Esophagus (tissue), 2 donors: Measurements from ENCODE around the gene LAMTOR1. TPM values are rescaled to one million over a fixed set of nuclear protein-coding genes. Genes with fewer than 3 reads are reported as not detected.

Experiments
- H3K27ac ChIP-seq, 2 donors: one replicate each; pipeline ENCODE4 v1.5.1; 2013; ENCODE audit warnings: low read depth in 2 of 2, mild to moderate bottlenecking in 2 of 2, inconsistent platforms in 1 of 2, low read length in 1 of 2, moderate library complexity in 1 of 2
- H3K27me3 ChIP-seq, 2 donors: one replicate each; pipeline ENCODE4 v1.6.1; 2013; ENCODE audit warnings: low read length in 2 of 2, control low read depth in 1 of 2, mild to moderate bottlenecking in 1 of 2; ENCODE audit not compliant: insufficient read depth in 2 of 2, control insufficient read depth in 1 of 2
- H3K36me3 ChIP-seq, 2 donors: one replicate each; pipeline ENCODE4 v1.6.1; 2013; ENCODE audit warnings: low read length in 1 of 2; ENCODE audit not compliant: control insufficient read depth in 2 of 2, insufficient read depth in 2 of 2
- H3K4me1 ChIP-seq, 2 donors: one replicate each; pipeline ENCODE4 v1.6.1; 2013; ENCODE audit warnings: low read length in 1 of 2; ENCODE audit not compliant: control insufficient read depth in 2 of 2, insufficient read depth in 2 of 2
- H3K4me3 ChIP-seq, 2 donors: one replicate each; pipeline ENCODE4 v1.5.1; 2013; ENCODE audit warnings: low read length in 2 of 2, mild to moderate bottlenecking in 2 of 2, low read depth in 1 of 2, moderate library complexity in 1 of 2
- H3K9me3 ChIP-seq, 2 donors: one replicate each; pipeline ENCODE4 v1.6.1; 2013; ENCODE audit warnings: mild to moderate bottlenecking in 2 of 2, low read depth in 1 of 2, low read length in 1 of 2, moderate library complexity in 1 of 2; ENCODE audit not compliant: control insufficient read depth in 2 of 2, insufficient read depth in 1 of 2
- WGBS, 2 donors: extraction: QIAGEN DNeasy Blood & Tissue Kit; methylation state at CpG; one replicate each; pipeline ENCODE4 v1.1.7; 2013; 5-methylcytosine and 5-hydroxymethylcytosine counted together
- polyA plus RNA-seq, 2 donors: library from polyadenylated mRNA; stranded (reverse); fragments of 200-250 nt; gene quantifications; one replicate each; pipeline ENCODE4 v1.2.3, GENCODE V29; 2013
- donor health status: healthy with polysubstance abuse.
- donor health status: Bipolar disorder and iron deficiency.

Gene LAMTOR1
- polyA plus RNA-seq, 2 donors = 50.6 to 109 TPM

DNA sequence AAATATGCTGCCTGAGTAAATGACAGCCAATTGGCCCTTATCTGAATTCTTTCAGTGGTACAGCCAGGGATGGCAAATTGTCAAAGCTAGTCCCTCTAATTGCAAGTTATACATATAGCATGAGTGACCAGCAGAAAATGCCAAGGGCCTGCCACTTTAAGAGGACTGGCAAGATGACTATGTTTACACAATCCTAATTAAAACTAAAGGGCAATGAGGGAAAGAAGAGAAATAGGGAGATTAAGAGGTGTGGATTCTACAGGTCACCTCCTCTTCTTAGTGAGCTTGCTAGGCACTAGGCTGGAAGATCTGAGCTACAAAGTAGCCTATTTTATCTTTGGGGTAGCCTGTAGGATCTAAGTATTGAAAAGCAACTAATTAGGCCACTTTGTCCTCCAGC lies 36.2 kb downstream of the LAMTOR1 start:
- peak overlapping the region; percentile 64 to 71 for H3K27ac ChIP-seq
- peak overlapping the region in 1 of 2 donors; percentile 17 for H3K4me3 ChIP-seq
- H3K27me3 ChIP-seq = no peaks in the 10 kb centered on the region
- H3K36me3 ChIP-seq = peaks cover under 1 to 2% of the 10 kb centered on the region in 2 donors
- peaks cover 3% of the 10 kb centered on the region in 2 donors for H3K4me1 ChIP-seq
- H3K9me3 ChIP-seq = no peaks in the 10 kb centered on the region

DNA sequence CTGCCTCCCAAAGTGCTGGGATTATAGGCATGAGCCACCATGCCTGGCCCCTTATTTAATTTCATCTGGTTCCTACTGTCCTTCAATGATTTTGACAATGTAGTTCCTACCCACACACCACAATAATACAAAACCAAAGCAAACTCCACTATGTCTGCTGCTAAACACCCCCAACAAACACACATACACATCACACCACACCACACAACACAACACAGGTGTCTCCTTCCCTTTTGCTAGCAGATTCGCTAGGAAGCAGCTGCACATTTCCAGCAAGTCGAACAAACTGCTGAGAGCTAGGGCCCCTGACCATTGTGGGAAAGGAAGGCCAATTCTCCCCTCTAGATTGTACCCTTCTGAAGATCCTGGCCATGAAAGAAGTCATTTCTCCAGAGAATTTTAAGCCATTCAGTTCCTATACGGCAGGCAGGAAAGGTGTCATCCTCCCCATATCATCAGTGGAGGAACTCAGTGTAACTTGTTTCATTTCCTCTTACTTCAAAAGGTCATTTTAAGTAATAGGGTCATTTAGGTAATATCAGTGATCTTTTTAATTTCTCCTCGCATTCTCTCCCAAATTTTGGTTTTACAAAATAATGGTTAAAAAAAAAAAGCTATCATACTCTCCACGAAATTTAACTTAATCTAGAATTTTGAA lies 41.2 kb downstream of the LAMTOR1 start:
- no peak overlapping the region for H3K27ac ChIP-seq
- no peak overlapping the region for H3K4me3 ChIP-seq
- no peaks in the 10 kb centered on the region for H3K27me3 ChIP-seq
- H3K9me3 ChIP-seq = no peaks in the 10 kb centered on the region
- peaks cover 2 to 4% of the 10 kb centered on the region in 2 donors for H3K36me3 ChIP-seq
- WGBS, 2 donors = 85 to 87% methylated on average over 5 of the region's 5 CpGs
- H3K4me1 ChIP-seq = peaks cover 4 to 8% of the 10 kb centered on the region in 2 donors

- H3K9me3 ChIP-seq = no peaks in the 10 kb centered on the region
- peak overlapping the region in 1 of 2 donors; percentile 42 for H3K27ac ChIP-seq
- 57 to 75% methylated on average over 3 of the region's 3 CpGs for WGBS, 2 donors
- peaks cover 2 to 4% of the 10 kb centered on the region in 2 donors for H3K36me3 ChIP-seq
- H3K4me1 ChIP-seq = peaks cover 4 to 8% of the 10 kb centered on the region in 2 donors
- H3K4me3 ChIP-seq = no peak overlapping the region
- no peaks in the 10 kb centered on the region for H3K27me3 ChIP-seq
Measured at GRCh38 chr11:72058416-72059034, 44.6 kb downstream of the LAMTOR1 start.

GRCh38 chr11:72048766-72049460 lies 54.2 kb downstream of the LAMTOR1 start:
- H3K4me1 ChIP-seq = no peaks in the 10 kb centered on the region
- H3K4me3 ChIP-seq = no peak overlapping the region
- no peaks in the 10 kb centered on the region for H3K27me3 ChIP-seq
- peaks cover 0 to 8% of the 10 kb centered on the region in 2 donors for H3K36me3 ChIP-seq
- H3K9me3 ChIP-seq = no peaks in the 10 kb centered on the region
- WGBS, 2 donors = 84 to 90% methylated on average over 3 of the region's 3 CpGs
- peak overlapping the region in 1 of 2 donors; percentile 21 for H3K27ac ChIP-seq

Other genes with a start within 250 kb of the LAMTOR1 start
- not detected for gene DEFB131B, start 224.8 kb downstream of the LAMTOR1 start, polyA plus RNA-seq
- 1 to 10 TPM; 1.9 to 4.7 TPM for gene XNDC1N, start 174.7 kb downstream of the LAMTOR1 start, polyA plus RNA-seq
- gene RNF121, start 174.3 kb downstream of the LAMTOR1 start, polyA plus RNA-seq = 10 to 100 TPM in 1 of 2 donors, 1 to 10 TPM in 1; 9.6 to 15.2 TPM
- 1 to 10 TPM; 2.9 to 4.6 TPM for gene IL18BP, start 104.4 kb downstream of the LAMTOR1 start, polyA plus RNA-seq
- gene NUMA1, start 22.8 kb downstream of the LAMTOR1 start, polyA plus RNA-seq = 100 to 1,000 TPM; 108 to 205 TPM
- 1 to 10 TPM; 3.1 to 4.6 TPM for gene LRRC51, start 22.4 kb downstream of the LAMTOR1 start, polyA plus RNA-seq
- gene TOMT, start 2.6 kb upstream of the LAMTOR1 start, polyA plus RNA-seq = not detected
- 10 to 100 TPM; 46.8 to 60.0 TPM for gene ANAPC15, start 9.4 kb upstream of the LAMTOR1 start, polyA plus RNA-seq
- under 1 TPM; 0.11 to 0.41 TPM for gene FOLR3, start 32.4 kb upstream of the LAMTOR1 start, polyA plus RNA-seq
- under 1 TPM; 0.26 to 0.94 TPM for gene FOLR1, start 88.8 kb upstream of the LAMTOR1 start, polyA plus RNA-seq
- gene FOLR2, start 113.5 kb upstream of the LAMTOR1 start, polyA plus RNA-seq = 1 to 10 TPM; 1.1 to 2.8 TPM
- 10 to 100 TPM; 28.9 to 88.1 TPM for gene INPPL1, start 121.5 kb upstream of the LAMTOR1 start, polyA plus RNA-seq
- not detected for gene PHOX2A, start 140.9 kb upstream of the LAMTOR1 start, polyA plus RNA-seq